Neural progenitor cell (in vitro differentiated cells): Measurements from ENCODE around the gene SLC6A14. TPM values are rescaled to one million over a fixed set of nuclear protein-coding genes. Genes with fewer than 3 reads are reported as not detected.

ENCODE experiments used
- DNase-seq: peaks from one replicate; pipeline ENCODE4 v3.0.0-alpha.2; 2016; ENCODE audit warnings: low spot score
- H2AFZ ChIP-seq: fragments of 200-600 bp; sonication (generic); replicated peaks from 2 replicates; pipeline ENCODE4 v1.6.1; 2016; ENCODE audit warnings: antibody characterized with exemption
- H3F3A ChIP-seq: fragments of 200-600 bp; sonication (generic); 2 replicates; pipeline ENCODE4 v1.6.1; 2016; ENCODE audit warnings: antibody characterized with exemption, low read depth
- H3K27ac ChIP-seq: fragments of 200-600 bp; sonication (generic); 2 replicates; pipeline ENCODE4 v1.5.1; 2016; ENCODE audit warnings: mild to moderate bottlenecking
- H3K27me3 ChIP-seq: fragments of 200-600 bp; sonication (generic); 2 replicates; pipeline ENCODE4 v1.6.1; 2016; ENCODE audit warnings: mild to moderate bottlenecking, moderate library complexity
- H3K36me3 ChIP-seq: fragments of 200-600 bp; sonication (generic); 2 replicates; pipeline ENCODE4 v1.5.1; 2016
- H3K4me1 ChIP-seq: fragments of 200-600 bp; sonication (generic); 2 replicates; pipeline ENCODE4 v1.6.1; 2016; ENCODE audit warnings: mixed run types
- H3K4me2 ChIP-seq: fragments of 200-600 bp; sonication (generic); 2 replicates; pipeline ENCODE4 v1.6.1; 2016
- H3K4me3 ChIP-seq: fragments of 200-600 bp; sonication (generic); 2 replicates; pipeline ENCODE4 v1.5.1; 2016
- H3K79me2 ChIP-seq: fragments of 200-600 bp; sonication (generic); 2 replicates; pipeline ENCODE4 v1.6.1; 2016; ENCODE audit warnings: low read depth
- H3K9ac ChIP-seq: fragments of 200-600 bp; sonication (generic); 2 replicates; pipeline ENCODE4 v1.6.1; 2016
- H3K9me3 ChIP-seq: fragments of 200-600 bp; sonication (generic); 2 replicates; pipeline ENCODE4 v1.5.1; 2016; ENCODE audit warnings: low read depth
- H4K20me1 ChIP-seq: fragments of 200-600 bp; sonication (generic); 2 replicates; pipeline ENCODE4 v1.6.1; 2016; ENCODE audit warnings: low read depth
- H3K27ac Mint-ChIP-seq: 3 replicates; pipeline ENCODE4 v1.8.0; 2021; ENCODE audit warnings: mixed read lengths
- H3K27me3 Mint-ChIP-seq: 2 replicates; pipeline ENCODE4 v1.8.0; 2022; ENCODE audit warnings: low read depth, mild to moderate bottlenecking, inconsistent platforms, moderate library complexity, mixed read lengths; ENCODE audit not compliant: insufficient read depth
- H3K36me3 Mint-ChIP-seq: 3 replicates; pipeline ENCODE4 v1.8.0; 2021; ENCODE audit warnings: mixed read lengths
- H3K4me1 Mint-ChIP-seq: 3 replicates; pipeline ENCODE4 v1.8.0; 2021; ENCODE audit warnings: mixed read lengths
- H3K4me3 Mint-ChIP-seq: 3 replicates; pipeline ENCODE4 v1.8.0; 2021; ENCODE audit warnings: mild to moderate bottlenecking, moderate library complexity, mixed read lengths
- H3K9me3 Mint-ChIP-seq: 3 replicates; pipeline ENCODE4 v1.8.0; 2020; ENCODE audit warnings: mixed read lengths
- CTCF ChIP-seq: fragments of 200-600 bp; sonication (generic); IDR thresholded peaks from 2 replicates; pipeline ENCODE4 v1.5.1; 2017; ENCODE audit warnings: antibody characterized with exemption, mild to moderate bottlenecking
- EZH2 ChIP-seq: fragments of 200-600 bp; sonication (generic); IDR thresholded peaks from 2 replicates; pipeline ENCODE4 v1.6.1; 2017; ENCODE audit warnings: antibody characterized with exemption, mild to moderate bottlenecking, moderate library complexity
- EZH2phosphoT487 ChIP-seq: fragments of 200-600 bp; sonication (generic); IDR thresholded peaks from 2 replicates; pipeline ENCODE4 v1.6.1; 2017; ENCODE audit warnings: antibody characterized with exemption
- total RNA-seq: library from RNA; depleted of rRNA; stranded (reverse); fragments of >200 nt; gene quantifications from 2 replicates; pipeline ENCODE4 v1.2.3, GENCODE V29; 2015; ENCODE audit warnings: low replicate concordance

Gene SLC6A14
- 0.04 TPM in 1 of 2 replicates, not detected in the other for total RNA-seq

- Mint-ChIP-seq H3K27ac (no peak within 1 kb of the TSS), H3K4me1 (no peaks in the 10 kb centered on the region), H3K27me3 (no peaks in the 10 kb centered on the region), H3K9me3 (no peaks in the 10 kb centered on the region), H3K36me3 (no peaks in the 10 kb centered on the region), H3K4me3 (no peak within 1 kb of the TSS)
- no peak within 1 kb of the TSS for H3K9ac ChIP-seq
- no peak for DNase-seq
- no peaks in the 10 kb centered on the region for H3K27me3 ChIP-seq
- no peak within 1 kb of the TSS for H3K4me2 ChIP-seq
- no peaks in the 10 kb centered on the region for H3F3A ChIP-seq
- no peaks in the 10 kb centered on the region for H3K36me3 ChIP-seq
- no peaks in the 10 kb centered on the region for H3K4me1 ChIP-seq
- no peaks in the 10 kb centered on the region for H4K20me1 ChIP-seq
- H3K4me3 ChIP-seq: no peak within 1 kb of the TSS
- no peak within 1 kb of the TSS for H3K27ac ChIP-seq
- no peak within 1 kb of the TSS for H2AFZ ChIP-seq
- no peaks in the 10 kb centered on the region for H3K79me2 ChIP-seq
- no peaks in the 10 kb centered on the region for H3K9me3 ChIP-seq
- TF ChIP-seq EZH2phosphoT487: no peak
Observed at GRCh38 chrX:116436358-116436816, at the start of gene SLC6A14. Gene SLC6A14 (plus strand): TSS chrX:116436606. CDS start chrX:116436710, 104 bp downstream.

GRCh38 chrX:116395752-116396151, 40.7 kb upstream of the SLC6A14 start:
- no peak overlapping the region for H3K4me3 Mint-ChIP-seq
- H3K27ac Mint-ChIP-seq: no peak overlapping the region
- no peak for DNase-seq
- TF ChIP-seq CTCF (no peak), EZH2 (no peak), EZH2phosphoT487 (no peak)
- Histone ChIP-seq H3K4me3 (no peak overlapping the region), H3K27ac (no peak overlapping the region), H3K9me3 (no peaks in the 10 kb centered on the region), H3K27me3 (no peaks in the 10 kb centered on the region), H3K4me2 (no peak overlapping the region), H2AFZ (no peak overlapping the region), H3K36me3 (no peaks in the 10 kb centered on the region), H3K79me2 (no peaks in the 10 kb centered on the region), H4K20me1 (no peaks in the 10 kb centered on the region), H3F3A (no peaks in the 10 kb centered on the region), H3K4me1 (no peaks in the 10 kb centered on the region), H3K9ac (no peak overlapping the region)
- no peaks in the 10 kb centered on the region for H3K9me3 Mint-ChIP-seq
- no peaks in the 10 kb centered on the region for H3K27me3 Mint-ChIP-seq
- H3K36me3 Mint-ChIP-seq: no peaks in the 10 kb centered on the region
- H3K4me1 Mint-ChIP-seq: no peaks in the 10 kb centered on the region

- no peak for TF ChIP-seq EZH2
- TF ChIP-seq CTCF: no peak
- TF ChIP-seq EZH2phosphoT487: no peak
- Mint-ChIP-seq H3K27me3 (no peaks in the 10 kb centered on the region), H3K4me1 (no peaks in the 10 kb centered on the region), H3K36me3 (no peaks in the 10 kb centered on the region), H3K9me3 (no peaks in the 10 kb centered on the region), H3K4me3 (no peak overlapping the region), H3K27ac (no peak overlapping the region)
- H3K36me3 ChIP-seq: no peaks in the 10 kb centered on the region
- H4K20me1 ChIP-seq: no peaks in the 10 kb centered on the region
- H3K4me1 ChIP-seq: no peaks in the 10 kb centered on the region
- H3F3A ChIP-seq: no peaks in the 10 kb centered on the region
- H3K27ac ChIP-seq: no peak overlapping the region
- H3K9me3 ChIP-seq: no peaks in the 10 kb centered on the region
- no peak overlapping the region for H3K4me2 ChIP-seq
- no peaks in the 10 kb centered on the region for H3K27me3 ChIP-seq
- no peaks in the 10 kb centered on the region for H3K79me2 ChIP-seq
- no peak overlapping the region for H3K4me3 ChIP-seq
- no peak overlapping the region for H3K9ac ChIP-seq
- no peak overlapping the region for H2AFZ ChIP-seq
- DNase-seq: no peak
Observed at GRCh38 chrX:116399681-116400080, 36.7 kb upstream of the SLC6A14 start.

GRCh38 chrX:116409219-116409618, 27.2 kb upstream of the SLC6A14 start:
- H3K27ac Mint-ChIP-seq: no peak overlapping the region
- no peak overlapping the region for H3K9ac ChIP-seq
- peaks cover 3% of the 10 kb centered on the region for H3K27me3 Mint-ChIP-seq
- no peak overlapping the region for H3K4me2 ChIP-seq
- no peaks in the 10 kb centered on the region for H3K36me3 ChIP-seq
- H3K79me2 ChIP-seq: no peaks in the 10 kb centered on the region
- no peak overlapping the region for H3K4me3 Mint-ChIP-seq
- no peaks in the 10 kb centered on the region for H4K20me1 ChIP-seq
- H3K9me3 Mint-ChIP-seq: no peaks in the 10 kb centered on the region
- no peaks in the 10 kb centered on the region for H3K4me1 ChIP-seq
- no peaks in the 10 kb centered on the region for H3F3A ChIP-seq
- TF ChIP-seq EZH2 (no peak), CTCF (no peak), EZH2phosphoT487 (no peak)
- no peaks in the 10 kb centered on the region for H3K9me3 ChIP-seq
- no peaks in the 10 kb centered on the region for H3K4me1 Mint-ChIP-seq
- no peak overlapping the region for H3K4me3 ChIP-seq
- no peaks in the 10 kb centered on the region for H3K27me3 ChIP-seq
- H2AFZ ChIP-seq: no peak overlapping the region
- H3K27ac ChIP-seq: no peak overlapping the region
- H3K36me3 Mint-ChIP-seq: no peaks in the 10 kb centered on the region
- DNase-seq: no peak
